Measurements from ENCODE around the gene TOMM20. TPM values are rescaled to one million over a fixed set of nuclear protein-coding genes. Genes with fewer than 3 reads are reported as not detected.

Gene TOMM20
- total RNA-seq, 1 donor: 108 TPM

- no peak overlapping the region for H3K27ac ChIP-seq (ENCODE audit: low read depth, low read length)
- no peaks in the 10 kb centered on the region for H3K36me3 ChIP-seq (ENCODE audit: insufficient read depth, low read length)
- H3K9me3 ChIP-seq (ENCODE audit: low read depth, low read length): no peaks in the 10 kb centered on the region
- H3K4me3 ChIP-seq (ENCODE audit: insufficient read depth, low read length): no peak overlapping the region
- no peaks in the 10 kb centered on the region for H3K27me3 ChIP-seq (ENCODE audit: insufficient read depth, low read length)
- no peaks in the 10 kb centered on the region for H4K20me1 ChIP-seq (ENCODE audit: insufficient read depth, low read length)
- H3K4me1 ChIP-seq (ENCODE audit: insufficient read depth, low read length): peaks cover 57% of the 10 kb centered on the region
- no peaks in the 10 kb centered on the region for H3K79me2 ChIP-seq (ENCODE audit: insufficient read depth, low read length)
- H2AFZ ChIP-seq (ENCODE audit: low read length): no peak overlapping the region
- TF ChIP-seq CTCF (IDR thresholded peaks at IDR 0.05; ENCODE audit: extremely low read depth, low read depth, low read length): no peak
- no peak overlapping the region for H3K4me2 ChIP-seq (ENCODE audit: insufficient read depth, low read length)
- no peak for DNase-seq (ENCODE audit: insufficient read length, low spot score, missing footprints)
Measured at GRCh38 chr1:235072096-235072495, 56.5 kb downstream of the TOMM20 start.

GRCh38 chr1:235070819-235071218, 57.8 kb downstream of the TOMM20 start:
- peak overlapping the region; percentile 97 for H3K27ac ChIP-seq (ENCODE audit: low read depth, low read length)
- H3K4me2 ChIP-seq (ENCODE audit: insufficient read depth, low read length): no peak overlapping the region
- H3K36me3 ChIP-seq (ENCODE audit: insufficient read depth, low read length): no peaks in the 10 kb centered on the region
- DNase-seq (ENCODE audit: insufficient read length, low spot score, missing footprints): no peak
- no peaks in the 10 kb centered on the region for H4K20me1 ChIP-seq (ENCODE audit: insufficient read depth, low read length)
- no peaks in the 10 kb centered on the region for H3K79me2 ChIP-seq (ENCODE audit: insufficient read depth, low read length)
- H3K4me3 ChIP-seq (ENCODE audit: insufficient read depth, low read length): no peak overlapping the region
- peaks cover 57% of the 10 kb centered on the region for H3K4me1 ChIP-seq (ENCODE audit: insufficient read depth, low read length)
- H3K27me3 ChIP-seq (ENCODE audit: insufficient read depth, low read length): no peaks in the 10 kb centered on the region
- no peak overlapping the region for H2AFZ ChIP-seq (ENCODE audit: low read length)
- H3K9me3 ChIP-seq (ENCODE audit: low read depth, low read length): no peaks in the 10 kb centered on the region
- no peak for TF ChIP-seq CTCF (IDR thresholded peaks at IDR 0.05; ENCODE audit: extremely low read depth, low read depth, low read length)

GRCh38 chr1:235069577-235070563, 58.8 kb downstream of the TOMM20 start:
- Histone ChIP-seq H3K4me1 (ENCODE audit: insufficient read depth, low read length) (peaks cover 48% of the 10 kb centered on the region), H3K79me2 (ENCODE audit: insufficient read depth, low read length) (no peaks in the 10 kb centered on the region), H3K36me3 (ENCODE audit: insufficient read depth, low read length) (no peaks in the 10 kb centered on the region), H3K9me3 (ENCODE audit: low read depth, low read length) (no peaks in the 10 kb centered on the region), H4K20me1 (ENCODE audit: insufficient read depth, low read length) (no peaks in the 10 kb centered on the region), H3K4me3 (ENCODE audit: insufficient read depth, low read length) (no peak overlapping the region), H3K27me3 (ENCODE audit: insufficient read depth, low read length) (no peaks in the 10 kb centered on the region), H3K27ac (ENCODE audit: low read depth, low read length) (peak overlapping the region; percentile 97), H3K4me2 (ENCODE audit: insufficient read depth, low read length) (no peak overlapping the region), H2AFZ (ENCODE audit: low read length) (peak overlapping the region; percentile 38)
- no peak for TF ChIP-seq CTCF (IDR thresholded peaks at IDR 0.05; ENCODE audit: extremely low read depth, low read depth, low read length)
- peak; percentile 87 for DNase-seq (ENCODE audit: insufficient read length, low spot score, missing footprints)

GRCh38 chr1:235069176-235069575, 59.5 kb downstream of the TOMM20 start:
- Histone ChIP-seq H3K27me3 (ENCODE audit: insufficient read depth, low read length) (no peaks in the 10 kb centered on the region), H3K4me2 (ENCODE audit: insufficient read depth, low read length) (no peak overlapping the region), H3K36me3 (ENCODE audit: insufficient read depth, low read length) (no peaks in the 10 kb centered on the region), H3K79me2 (ENCODE audit: insufficient read depth, low read length) (no peaks in the 10 kb centered on the region), H3K4me1 (ENCODE audit: insufficient read depth, low read length) (peaks cover 41% of the 10 kb centered on the region), H3K9me3 (ENCODE audit: low read depth, low read length) (no peaks in the 10 kb centered on the region), H4K20me1 (ENCODE audit: insufficient read depth, low read length) (no peaks in the 10 kb centered on the region), H3K27ac (ENCODE audit: low read depth, low read length) (peak overlapping the region; percentile 97), H3K4me3 (ENCODE audit: insufficient read depth, low read length) (no peak overlapping the region), H2AFZ (ENCODE audit: low read length) (peak overlapping the region; percentile 38)
- TF ChIP-seq CTCF (IDR thresholded peaks at IDR 0.05; ENCODE audit: extremely low read depth, low read depth, low read length): no peak
- no peak for DNase-seq (ENCODE audit: insufficient read length, low spot score, missing footprints)

Data from osteoblast (primary cell).